Effector memory CD4-positive, alpha-beta T cell (primary cell): ENCODE results near the gene COL26A1.

Source experiments
- DNase-seq, 3 donors: peaks; one replicate each; pipeline ENCODE4 v3.0.0-alpha.2; 2020
- H3K27ac ChIP-seq: 2 replicates; pipeline ENCODE4 v1.7.0; 2013; ENCODE audit warnings: mild to moderate bottlenecking, low read length, moderate library complexity; ENCODE audit not compliant: insufficient read depth, poor library complexity, severe bottlenecking
- H3K27me3 ChIP-seq: replicated peaks from 2 replicates; pipeline ENCODE4 v1.7.0; 2013; ENCODE audit warnings: mild to moderate bottlenecking, low read length; ENCODE audit not compliant: insufficient read depth, control insufficient read depth, poor library complexity, severe bottlenecking
- H3K36me3 ChIP-seq: 2 replicates; pipeline ENCODE4 v1.7.0; 2013; ENCODE audit warnings: mild to moderate bottlenecking, low read length, moderate library complexity; ENCODE audit not compliant: control insufficient read depth, insufficient read depth
- H3K4me1 ChIP-seq: 2 replicates; pipeline ENCODE4 v1.7.0; 2013; ENCODE audit warnings: low read length, mild to moderate bottlenecking; ENCODE audit not compliant: control insufficient read depth, insufficient read depth, poor library complexity, severe bottlenecking
- H3K4me3 ChIP-seq: 2 replicates; pipeline ENCODE4 v1.7.0; 2013; ENCODE audit warnings: low read length, low read depth, mild to moderate bottlenecking; ENCODE audit not compliant: insufficient read depth, poor library complexity, severe bottlenecking
- H3K9me3 ChIP-seq: 2 replicates; pipeline ENCODE4 v1.7.0; 2013; ENCODE audit warnings: mild to moderate bottlenecking, low read length, moderate library complexity; ENCODE audit not compliant: control insufficient read depth

The COL26A1 gene

GRCh38 chr7:101537935-101538595 is 175.4 kb downstream of the COL26A1 start:
- H3K9me3 ChIP-seq, result no peaks in the 10 kb centered on the region
- no peaks in the 10 kb centered on the region for H3K27me3 ChIP-seq
- no peak overlapping the region for H3K4me3 ChIP-seq
- H3K36me3 ChIP-seq, result no peaks in the 10 kb centered on the region
- no peak overlapping the region for H3K27ac ChIP-seq
- H3K4me1 ChIP-seq, result no peaks in the 10 kb centered on the region
- no peak for DNase-seq

DNA sequence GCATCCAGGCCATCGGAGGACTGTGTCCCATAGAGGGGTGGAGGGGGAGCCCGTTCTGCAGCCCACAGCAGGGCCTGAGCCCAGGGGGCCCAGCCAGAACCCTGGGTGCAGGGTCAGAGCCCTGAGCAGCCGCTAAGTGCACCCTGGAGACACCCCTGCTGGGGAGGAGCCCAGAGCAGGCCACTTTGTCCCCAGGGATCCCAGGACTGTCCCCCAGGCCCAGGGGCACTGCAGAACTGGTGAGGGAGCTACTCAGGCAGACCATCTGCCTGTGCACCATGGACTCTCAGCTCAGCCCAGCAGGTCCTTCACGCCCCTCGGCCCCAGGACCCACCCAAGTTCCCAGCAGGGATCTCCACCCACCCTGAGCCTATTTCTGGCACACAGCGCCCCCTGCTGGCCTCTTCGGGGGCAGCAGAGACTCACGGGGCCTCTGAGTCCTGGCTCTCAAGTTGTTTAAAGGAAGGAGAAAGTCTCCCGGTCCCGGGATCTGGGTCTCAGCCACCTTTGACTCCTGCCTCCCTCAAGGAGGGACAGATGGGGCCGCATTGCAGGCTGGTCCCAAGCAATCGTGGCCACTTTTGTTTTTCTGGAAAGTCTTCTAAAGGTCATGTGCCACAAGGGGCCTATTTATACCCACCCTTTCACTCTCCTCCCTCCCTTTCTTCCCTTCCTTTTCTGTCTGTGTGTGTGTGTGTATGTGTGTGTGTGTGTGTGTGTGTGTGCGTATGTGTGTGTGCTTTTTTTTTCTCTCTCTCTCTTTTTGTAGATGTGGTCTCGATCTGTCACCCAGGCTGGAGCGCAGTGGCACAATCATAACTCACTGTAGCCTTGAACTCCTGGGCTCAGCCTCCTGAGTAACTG is 176.2 kb downstream of the COL26A1 start:
- DNase-seq, result peak in 1 of 3 donors; percentile 24
- Histone ChIP-seq H3K4me3 (no peak overlapping the region), H3K36me3 (no peaks in the 10 kb centered on the region), H3K27me3 (no peaks in the 10 kb centered on the region), H3K9me3 (no peaks in the 10 kb centered on the region), H3K4me1 (no peaks in the 10 kb centered on the region), H3K27ac (no peak overlapping the region)

- Histone ChIP-seq H3K36me3 (no peaks in the 10 kb centered on the region), H3K27me3 (no peaks in the 10 kb centered on the region), H3K27ac (no peak overlapping the region), H3K4me1 (no peaks in the 10 kb centered on the region), H3K4me3 (no peak overlapping the region), H3K9me3 (no peaks in the 10 kb centered on the region)
- no peak for DNase-seq
Observed at GRCh38 chr7:101539784-101540183, 177.1 kb downstream of the COL26A1 start.

- Histone ChIP-seq H3K36me3 (no peaks in the 10 kb centered on the region), H3K4me3 (no peak overlapping the region), H3K9me3 (no peaks in the 10 kb centered on the region), H3K27ac (no peak overlapping the region), H3K27me3 (no peaks in the 10 kb centered on the region), H3K4me1 (no peaks in the 10 kb centered on the region)
- peak; percentile 36 to 63 (median 40) for DNase-seq
Observed at GRCh38 chr7:101542527-101543241, 180.0 kb downstream of the COL26A1 start.

GRCh38 chr7:101543242-101543766 is 180.6 kb downstream of the COL26A1 start:
- H3K9me3 ChIP-seq, result no peaks in the 10 kb centered on the region

DNA sequence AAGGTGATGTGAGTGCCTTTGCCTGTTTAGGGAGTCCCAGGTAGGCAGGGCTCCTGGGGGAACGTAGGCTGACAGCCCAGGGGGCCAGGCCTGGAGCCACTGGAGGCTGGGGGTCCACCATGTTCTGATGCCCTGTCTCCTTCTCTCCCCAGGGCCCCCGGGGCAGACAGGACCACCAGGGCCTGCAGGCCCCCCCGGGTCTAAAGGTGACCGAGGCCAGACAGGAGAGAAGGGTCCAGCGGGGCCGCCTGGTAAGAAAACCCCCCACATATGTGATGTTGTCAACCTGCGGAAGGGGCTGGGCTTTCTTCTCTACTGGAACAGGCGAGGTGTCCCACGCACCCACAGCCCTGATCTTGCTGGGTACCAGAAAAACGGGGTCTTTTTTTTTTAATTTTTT is 181.2 kb downstream of the COL26A1 start:
- Histone ChIP-seq H3K9me3 (no peaks in the 10 kb centered on the region), H3K27me3 (no peaks in the 10 kb centered on the region), H3K36me3 (no peaks in the 10 kb centered on the region), H3K4me1 (no peaks in the 10 kb centered on the region), H3K27ac (no peak overlapping the region), H3K4me3 (no peak overlapping the region)
- DNase-seq, result no peak

More at GRCh38 chr7:101543242-101543766, 180.6 kb downstream of the COL26A1 start:
- no peak for DNase-seq
- Histone ChIP-seq H3K36me3 (no peaks in the 10 kb centered on the region), H3K4me1 (no peaks in the 10 kb centered on the region), H3K27ac (no peak overlapping the region), H3K27me3 (no peaks in the 10 kb centered on the region), H3K4me3 (no peak overlapping the region)

DNA sequence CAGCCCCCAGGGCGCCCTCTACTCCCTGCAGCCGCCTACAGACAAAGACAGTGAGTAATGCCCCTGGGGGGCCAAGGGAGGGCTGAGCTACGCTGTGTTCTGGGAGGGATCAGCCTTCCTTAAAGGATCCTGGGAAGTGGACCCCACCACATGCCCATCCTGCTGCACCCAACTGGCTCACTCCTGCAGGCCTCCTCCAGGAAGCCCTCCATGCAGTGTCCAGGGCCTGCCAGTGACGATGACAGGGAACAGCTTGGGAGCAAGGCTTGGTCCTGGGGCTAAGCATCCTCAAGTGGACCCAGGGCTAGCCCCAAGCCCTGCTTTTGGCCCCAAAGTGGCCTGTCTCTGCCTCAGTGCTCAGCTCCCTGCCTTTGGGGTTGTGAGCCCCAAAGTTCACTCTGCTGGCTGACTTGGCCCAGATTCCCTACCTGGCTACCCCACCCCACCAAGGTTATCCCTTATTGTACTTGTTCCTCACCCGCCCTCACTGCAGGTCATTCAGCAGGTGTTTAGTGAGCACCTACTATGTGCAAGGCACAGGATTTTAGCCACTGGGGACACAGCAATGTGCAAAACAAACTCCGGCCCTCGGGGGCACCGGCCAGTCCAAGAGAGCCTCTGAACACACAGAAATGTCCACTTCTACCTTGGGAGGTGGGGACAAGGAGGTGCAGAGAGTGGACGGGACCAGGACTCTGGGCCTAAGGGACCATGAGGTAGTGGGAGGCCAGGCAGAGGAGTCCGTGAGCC is 182.9 kb downstream of the COL26A1 start:
- no peaks in the 10 kb centered on the region for H3K9me3 ChIP-seq
- no peaks in the 10 kb centered on the region for H3K27me3 ChIP-seq
- H3K27ac ChIP-seq, result no peak overlapping the region
- H3K4me3 ChIP-seq, result no peak overlapping the region
- DNase-seq, result no peak
- no peaks in the 10 kb centered on the region for H3K36me3 ChIP-seq
- H3K4me1 ChIP-seq, result no peaks in the 10 kb centered on the region

DNA sequence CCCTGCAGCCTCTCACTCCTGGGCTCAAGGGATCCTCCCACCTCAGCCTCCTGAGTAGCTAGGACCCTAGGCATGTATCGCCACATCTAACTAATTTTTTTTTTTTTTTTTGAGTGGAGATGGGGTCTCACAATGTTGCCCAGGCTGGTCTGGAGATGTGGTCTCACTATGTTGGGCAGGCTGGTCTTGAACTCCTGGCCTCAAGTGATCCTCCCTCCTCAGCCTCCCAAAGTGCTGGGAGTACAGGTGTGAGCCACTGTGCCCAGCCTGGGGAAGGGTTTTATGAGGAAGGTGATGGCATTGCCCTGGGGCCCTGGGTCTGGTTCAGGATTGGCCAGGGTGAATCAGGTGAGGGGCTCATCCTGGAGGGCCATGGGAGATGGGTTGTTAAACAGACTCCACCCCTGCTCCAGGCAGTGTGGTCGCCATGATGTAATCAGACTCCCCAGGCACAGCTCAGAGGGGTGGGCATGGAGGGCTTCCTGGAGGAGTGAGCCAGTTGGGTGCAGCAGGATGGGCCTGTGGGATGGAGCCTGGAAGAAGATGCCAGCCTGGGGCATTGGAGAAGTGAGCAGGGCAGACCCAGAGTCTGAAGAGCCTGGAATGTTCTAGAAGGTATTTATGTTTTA is 183.7 kb downstream of the COL26A1 start:
- DNase-seq, result no peak
- no peak overlapping the region for H3K27ac ChIP-seq
- no peaks in the 10 kb centered on the region for H3K9me3 ChIP-seq
- no peaks in the 10 kb centered on the region for H3K27me3 ChIP-seq
- H3K4me1 ChIP-seq, result no peaks in the 10 kb centered on the region
- no peak overlapping the region for H3K4me3 ChIP-seq
- H3K36me3 ChIP-seq, result no peaks in the 10 kb centered on the region
